HG03378 (cell line): Measurements from ENCODE around the gene SIGLECL1.
"Not testable (repeated sequence)": the region's sequence is repeated elsewhere in the genome, so short reads cannot be mapped to it uniquely, and the experiment has no call there.

Source experiments
- ATAC-seq: cut with Tn5 transposase; IDR thresholded peaks from one replicate; pipeline ENCODE4 v1.9.1; 2021; ENCODE audit warnings: mild to moderate bottlenecking, moderate library complexity; ENCODE audit not compliant: unreplicated experiment

SIGLECL1 gene

DNA sequence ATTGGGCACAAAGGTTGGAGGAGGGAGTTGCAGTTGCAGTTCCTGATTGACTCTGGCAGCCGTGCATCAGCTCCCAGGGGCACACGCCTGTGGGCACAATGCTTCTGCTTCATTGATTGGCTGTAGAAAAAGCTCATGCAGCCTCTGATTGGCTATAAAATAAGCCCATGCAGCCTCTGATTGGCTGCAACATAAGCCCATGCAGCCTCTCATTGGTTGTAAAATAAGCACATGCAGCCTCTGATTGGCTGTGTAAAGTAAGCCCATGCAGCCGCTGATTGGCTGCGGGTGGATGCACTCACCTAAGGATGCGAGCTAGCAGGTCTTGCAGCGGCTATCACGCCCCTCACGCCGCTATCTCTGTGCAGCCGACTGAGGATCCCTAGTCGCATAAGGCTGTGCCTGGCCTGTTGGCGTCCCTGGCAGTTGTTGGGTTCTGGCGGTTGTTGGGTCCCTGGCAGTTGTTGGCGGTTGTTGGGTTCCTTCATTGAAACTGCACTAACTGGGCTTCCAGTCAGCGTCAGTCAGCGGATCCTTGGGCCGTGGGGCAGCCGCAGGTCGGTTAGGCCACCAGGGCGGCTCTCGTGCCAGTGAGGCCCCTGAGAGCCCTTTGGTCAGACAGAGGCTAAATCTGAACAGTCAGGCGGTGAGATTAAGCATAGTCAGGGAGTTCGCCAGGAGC is at the start of gene SIGLECL1:
Gene SIGLECL1 (plus strand): TSS at position 295 of the 682 bp plus-strand sequence. CDS start 12,993 bp downstream, outside the sequence.
- no peak for ATAC-seq

DNA sequence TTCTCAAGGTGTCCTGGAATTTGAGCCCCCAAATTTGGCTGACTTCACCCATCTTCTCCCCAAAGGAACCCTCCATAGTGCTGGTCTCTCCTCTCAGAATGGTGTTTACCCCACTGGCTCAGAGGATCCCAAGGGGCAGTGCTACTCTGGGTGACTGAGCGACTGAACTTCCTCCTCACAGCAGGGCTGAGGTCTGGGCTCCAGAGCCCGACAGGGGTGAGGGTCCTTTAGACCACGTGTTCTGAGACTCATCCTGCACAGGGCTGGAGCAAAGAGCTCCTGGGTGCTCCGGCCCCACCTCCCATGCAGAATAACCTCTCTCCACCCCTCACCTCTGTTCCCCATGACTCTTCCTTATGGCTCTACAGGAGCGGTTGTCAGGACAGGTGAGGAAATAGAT is 49.2 kb upstream of the SIGLECL1 start:
- no peak for ATAC-seq

DNA sequence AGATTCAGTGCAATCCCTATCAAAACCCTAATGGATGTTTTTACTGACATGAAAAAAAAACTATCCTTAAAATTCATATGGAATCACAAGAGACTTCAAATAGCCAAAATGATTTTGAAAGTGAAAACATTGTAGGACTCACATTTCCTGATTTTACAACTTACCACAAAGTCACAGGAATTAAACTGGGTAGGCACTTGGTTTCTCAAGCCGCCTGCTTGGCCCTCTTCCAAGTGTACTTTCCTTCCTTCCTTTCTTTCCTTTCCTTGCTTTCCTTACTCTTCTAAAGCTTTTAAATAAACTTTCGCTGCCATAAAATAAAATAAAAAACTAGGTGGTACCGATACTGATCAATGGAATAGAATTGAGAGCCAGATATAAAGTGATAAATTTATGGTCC is 47.0 kb upstream of the SIGLECL1 start:
- ATAC-seq = no peak

DNA sequence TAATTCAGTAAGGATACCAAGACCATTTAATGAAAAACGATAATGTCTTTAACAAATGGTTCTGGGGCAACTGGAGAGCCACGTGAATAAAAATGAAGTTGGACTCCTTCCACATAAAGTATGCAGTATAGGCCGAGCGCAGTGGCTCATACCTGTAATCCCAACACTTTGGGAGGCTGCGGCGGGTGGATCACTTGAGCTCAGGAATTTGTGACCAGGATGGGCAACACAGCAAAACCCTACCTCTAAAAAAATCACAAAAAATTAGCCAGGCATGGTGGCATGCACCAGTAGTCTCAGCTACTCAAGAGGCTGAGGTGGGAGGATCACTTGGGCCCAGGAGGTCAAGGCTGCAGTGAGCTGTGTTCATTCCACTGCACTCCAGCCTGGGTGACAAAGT is 46.6 kb upstream of the SIGLECL1 start:
- ATAC-seq = no peak

DNA sequence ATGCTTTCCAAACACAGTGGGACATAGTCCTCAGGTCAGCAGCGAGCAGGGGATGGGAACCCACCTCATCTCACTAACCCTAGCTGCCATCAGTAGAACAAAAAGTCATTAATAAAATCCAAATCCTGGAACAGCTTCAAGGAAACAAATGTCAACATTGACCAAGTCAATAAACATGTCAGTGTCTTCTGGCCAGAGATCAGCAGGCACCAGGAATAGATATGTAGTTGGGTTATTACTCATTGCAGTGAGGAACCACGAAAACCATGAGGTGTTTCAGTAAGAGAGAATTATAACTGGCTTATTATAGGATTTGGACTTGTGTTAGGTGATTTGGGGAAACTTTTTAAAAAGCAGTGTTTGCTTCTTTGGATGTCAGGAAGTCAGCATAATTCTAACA is 43.1 kb upstream of the SIGLECL1 start:
- no peak for ATAC-seq

DNA sequence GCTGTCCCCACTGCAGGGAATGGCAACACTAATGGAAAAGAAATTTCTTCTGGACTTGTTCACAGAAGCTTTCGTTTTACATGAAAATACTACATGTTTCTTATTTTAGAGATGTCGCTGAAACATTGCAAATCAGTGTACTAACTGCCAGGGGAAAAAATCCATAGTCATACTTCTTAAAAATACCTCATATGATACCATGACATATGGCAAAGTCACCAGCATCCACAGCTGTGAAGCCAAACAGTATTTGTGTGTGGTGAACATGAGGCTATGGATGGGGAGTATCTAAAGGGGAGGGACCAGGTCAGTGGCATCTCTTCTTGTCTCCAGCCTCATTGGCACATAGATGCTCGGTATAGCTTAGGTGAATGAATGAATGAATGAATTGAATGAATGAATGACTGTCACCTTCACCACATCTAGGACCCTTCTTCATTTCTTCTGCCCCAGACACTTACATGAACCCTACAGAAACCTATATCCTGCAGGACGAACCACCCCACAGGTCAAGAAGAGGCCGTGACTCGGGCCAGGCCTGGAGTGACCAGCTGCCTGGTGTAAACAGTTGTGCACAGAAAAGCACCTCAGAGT is 40.6 kb upstream of the SIGLECL1 start:
- ATAC-seq = no peak

DNA sequence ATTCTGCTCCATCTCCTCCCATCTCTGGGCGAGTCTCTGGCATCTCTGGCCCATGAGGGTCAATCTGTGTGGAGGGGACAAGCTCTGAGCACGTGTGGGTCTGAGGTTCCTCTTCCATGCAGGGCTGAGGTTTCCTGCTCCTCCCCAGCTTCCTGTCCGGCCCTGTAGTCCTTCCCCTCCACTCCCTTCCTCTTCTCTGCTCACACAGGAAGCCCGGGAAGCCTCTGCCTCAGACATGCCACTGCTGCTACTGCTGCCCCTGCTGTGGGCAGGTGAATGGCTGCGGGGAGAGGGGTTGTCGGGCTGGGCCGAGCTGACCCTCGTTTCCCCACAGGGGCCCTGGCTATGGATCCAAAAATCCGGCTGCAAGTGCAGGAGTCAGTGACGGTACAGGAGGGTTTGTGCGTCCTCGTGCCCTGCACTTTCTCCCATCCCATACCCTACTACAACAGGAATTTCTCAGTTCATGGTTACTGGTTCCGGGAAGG is 40.0 kb upstream of the SIGLECL1 start:
- not testable (repeated sequence) for ATAC-seq

DNA sequence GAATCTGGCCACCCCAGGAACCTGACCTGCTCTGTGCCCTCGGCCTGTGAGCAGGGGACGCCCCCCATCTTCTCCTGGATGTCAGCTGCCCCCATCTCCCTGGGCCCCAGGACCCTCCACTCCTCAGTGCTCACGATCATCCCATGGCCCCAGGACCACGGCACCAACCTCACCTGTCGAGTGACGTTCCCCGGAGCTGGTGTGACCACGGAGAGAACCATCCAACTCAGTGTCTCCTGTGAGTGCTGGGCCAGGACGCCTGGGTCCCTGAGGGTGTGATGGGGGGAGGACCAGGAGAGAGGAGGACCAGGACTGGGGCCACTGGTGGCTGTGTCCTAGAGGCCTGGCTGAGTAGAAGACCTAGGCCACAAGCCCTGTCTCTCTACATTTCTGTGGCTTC is 39.0 kb upstream of the SIGLECL1 start:
- ATAC-seq = no peak

DNA sequence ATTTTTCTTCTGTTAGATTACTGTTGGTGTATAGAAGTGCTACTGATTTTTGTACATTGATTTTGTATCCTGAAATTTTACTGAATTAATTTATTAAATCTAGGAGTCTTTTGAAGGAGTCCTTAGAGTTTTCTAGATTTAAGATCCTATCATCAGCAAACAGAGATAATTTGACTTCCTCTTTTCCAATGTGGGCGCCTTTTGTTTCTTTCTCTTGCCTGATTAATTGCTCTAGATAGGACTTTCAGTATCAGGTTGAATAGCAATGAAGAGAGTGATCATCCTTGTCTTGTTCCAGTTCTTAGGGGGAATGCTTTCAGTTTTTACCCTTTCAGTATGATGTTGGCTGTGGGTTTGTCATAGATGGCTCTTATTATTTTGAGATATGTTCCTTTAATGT is 31.6 kb upstream of the SIGLECL1 start:
- no peak for ATAC-seq

DNA sequence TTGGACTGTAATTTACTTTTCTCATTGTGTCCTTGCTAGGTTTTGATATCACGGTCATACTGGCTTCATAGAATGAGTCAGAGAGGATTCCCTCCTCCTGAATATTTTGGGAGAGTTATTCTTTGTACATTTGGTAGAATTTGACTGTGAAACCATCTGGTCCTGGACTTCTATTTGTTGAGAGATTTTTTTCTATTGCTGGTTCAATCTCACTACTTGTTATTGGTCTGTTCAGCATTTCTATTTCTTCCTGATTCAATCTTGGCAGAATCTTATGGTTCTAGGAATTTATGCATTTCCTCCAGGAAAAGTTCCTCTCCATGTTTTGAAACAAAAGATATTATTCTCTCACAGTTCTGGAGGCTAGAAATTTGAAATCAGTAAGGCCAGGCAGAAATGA is 30.9 kb upstream of the SIGLECL1 start:
- ATAC-seq = no peak

DNA sequence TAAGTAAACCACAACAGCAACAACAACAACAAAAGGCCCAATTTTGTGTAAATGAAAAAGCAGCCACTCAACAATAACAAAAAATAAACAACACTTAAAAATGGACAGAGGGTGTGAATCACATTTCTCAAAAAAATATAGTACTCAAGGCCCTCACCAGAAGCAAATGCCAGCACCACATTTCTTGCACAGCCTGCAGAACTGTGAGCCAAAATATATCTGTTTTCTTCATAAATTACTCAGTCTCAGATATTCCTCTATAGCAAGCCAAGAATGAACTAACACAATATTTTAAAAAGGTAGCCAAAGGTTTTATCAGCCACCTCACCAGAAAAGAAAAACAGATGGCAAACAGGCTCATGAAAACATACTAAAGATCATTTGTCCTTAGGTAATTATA is 29.9 kb upstream of the SIGLECL1 start:
- ATAC-seq = no peak

DNA sequence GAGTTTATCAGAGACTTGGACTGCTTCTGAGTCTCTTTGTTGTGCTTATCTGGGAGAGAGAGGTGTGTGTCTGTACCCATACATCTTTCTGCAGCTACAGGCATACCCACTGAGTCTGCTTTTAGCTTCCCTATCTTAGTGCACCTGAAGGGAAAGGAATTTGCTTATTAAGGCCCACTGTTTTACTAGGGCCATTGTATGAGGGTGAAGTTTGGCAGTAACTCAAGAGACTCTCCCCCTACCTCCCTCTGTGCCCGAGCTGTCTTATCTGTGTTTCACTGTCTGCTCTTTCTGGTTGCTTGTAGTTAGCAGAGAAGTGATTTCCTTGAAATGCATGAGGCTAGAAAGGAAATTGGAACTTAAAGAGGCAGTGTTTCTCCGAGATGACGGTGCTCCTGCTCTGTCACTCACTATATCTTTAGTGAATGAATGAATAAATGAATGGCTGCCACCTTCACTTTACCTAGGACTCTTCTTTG is 26.7 kb upstream of the SIGLECL1 start:
- no peak for ATAC-seq

DNA sequence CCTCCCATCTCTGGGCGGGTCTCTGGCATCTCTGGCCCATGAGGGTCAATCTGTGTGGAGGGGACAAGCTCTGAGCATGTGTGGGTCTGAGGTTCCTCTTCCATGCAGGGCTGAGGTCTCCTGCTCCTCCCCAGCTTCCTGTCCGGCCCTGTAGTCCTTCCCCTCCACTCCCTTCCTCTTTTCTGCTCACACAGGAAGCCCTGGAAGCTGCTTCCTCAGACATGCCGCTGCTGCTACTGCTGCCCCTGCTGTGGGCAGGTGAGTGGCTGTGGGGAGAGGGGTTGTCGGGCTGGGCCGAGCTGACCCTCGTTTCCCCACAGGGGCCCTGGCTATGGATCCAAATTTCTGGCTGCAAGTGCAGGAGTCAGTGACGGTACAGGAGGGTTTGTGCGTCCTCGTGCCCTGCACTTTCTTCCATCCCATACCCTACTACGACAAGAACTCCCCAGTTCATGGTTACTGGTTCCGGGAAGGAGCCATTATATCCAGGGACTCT is 25.9 kb upstream of the SIGLECL1 start, which contains the start of gene CD33:
Gene CD33 (plus strand): TSS at position 183 of the 496 bp plus-strand sequence. CDS start 39 bp downstream, at position 222.
- not testable (repeated sequence) for ATAC-seq

DNA sequence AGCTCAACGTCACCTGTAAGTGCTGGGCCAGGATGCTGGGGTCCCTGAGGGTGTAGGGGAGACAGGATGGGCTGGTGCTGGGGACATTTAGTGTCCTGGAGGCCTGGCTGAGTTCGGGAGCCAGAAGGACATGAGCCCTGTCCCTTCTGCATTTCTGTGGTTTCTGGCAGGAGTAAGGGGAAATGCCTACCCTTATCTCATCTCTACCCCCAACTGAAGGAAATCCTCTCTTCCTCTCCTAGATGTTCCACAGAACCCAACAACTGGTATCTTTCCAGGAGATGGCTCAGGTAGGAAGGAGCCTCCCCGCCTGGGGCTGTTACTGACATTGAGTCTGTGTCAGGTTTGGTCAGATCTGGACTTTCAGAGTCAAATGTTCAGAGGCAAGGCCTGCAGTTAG is 24.8 kb upstream of the SIGLECL1 start:
- no peak for ATAC-seq

DNA sequence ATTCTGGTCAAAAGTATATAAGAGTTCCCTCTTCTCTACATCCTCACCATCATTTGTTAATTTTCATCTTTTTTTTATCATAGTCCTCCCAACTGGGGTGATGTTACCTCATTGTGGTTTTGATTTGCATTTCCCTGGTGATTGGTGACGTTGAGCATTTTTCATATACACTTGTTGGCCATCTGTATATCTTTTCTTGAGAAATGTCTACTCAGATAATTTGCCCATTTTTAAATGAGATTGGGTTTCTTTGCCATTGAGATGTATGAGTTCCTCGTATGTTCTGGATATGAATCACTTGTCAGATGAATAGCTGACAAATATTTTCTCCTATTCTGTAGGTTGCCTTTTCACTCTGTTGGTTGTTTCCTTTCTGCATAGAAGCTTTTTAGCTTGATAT is 23.6 kb upstream of the SIGLECL1 start:
- no peak for ATAC-seq

DNA sequence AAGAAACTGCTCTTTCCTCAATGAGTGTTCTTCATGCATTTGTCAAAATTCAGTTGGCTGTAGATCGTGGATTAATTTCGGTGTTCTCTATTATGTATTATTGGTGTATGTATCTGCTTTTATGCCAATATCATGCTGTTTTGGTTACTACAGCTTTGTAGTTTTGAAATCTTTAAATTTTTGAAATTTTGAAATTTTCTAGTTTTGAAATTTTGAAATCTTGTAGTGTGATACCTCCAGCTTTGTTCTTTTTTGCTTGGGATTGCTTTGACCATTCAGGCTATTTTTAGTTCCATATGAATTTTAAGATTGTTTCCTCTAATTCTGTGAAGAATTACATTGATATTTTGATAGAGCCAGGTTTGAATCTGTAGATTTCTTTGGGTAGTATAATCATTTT is 22.9 kb upstream of the SIGLECL1 start:
- no peak for ATAC-seq

DNA sequence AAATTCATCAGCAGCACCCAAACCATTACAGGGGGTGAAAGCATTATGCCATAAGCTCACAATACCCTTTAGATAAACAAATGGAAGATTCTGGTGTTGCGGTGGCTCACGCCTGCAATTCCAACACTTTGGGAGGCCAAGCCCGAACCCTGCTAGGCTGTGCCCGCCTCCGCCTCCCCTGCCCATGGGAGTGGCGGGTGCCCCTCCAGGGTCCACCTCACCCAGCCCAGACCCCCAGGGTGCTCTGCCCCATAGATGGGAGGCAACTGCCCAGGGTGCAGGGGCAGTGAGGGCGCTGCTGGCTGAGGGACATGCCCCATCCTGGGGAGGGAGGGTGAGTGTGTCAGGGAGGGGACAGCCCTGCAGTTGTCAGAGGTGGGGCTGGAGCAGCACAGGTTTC is 10.0 kb upstream of the SIGLECL1 start:
- no peak for ATAC-seq

DNA sequence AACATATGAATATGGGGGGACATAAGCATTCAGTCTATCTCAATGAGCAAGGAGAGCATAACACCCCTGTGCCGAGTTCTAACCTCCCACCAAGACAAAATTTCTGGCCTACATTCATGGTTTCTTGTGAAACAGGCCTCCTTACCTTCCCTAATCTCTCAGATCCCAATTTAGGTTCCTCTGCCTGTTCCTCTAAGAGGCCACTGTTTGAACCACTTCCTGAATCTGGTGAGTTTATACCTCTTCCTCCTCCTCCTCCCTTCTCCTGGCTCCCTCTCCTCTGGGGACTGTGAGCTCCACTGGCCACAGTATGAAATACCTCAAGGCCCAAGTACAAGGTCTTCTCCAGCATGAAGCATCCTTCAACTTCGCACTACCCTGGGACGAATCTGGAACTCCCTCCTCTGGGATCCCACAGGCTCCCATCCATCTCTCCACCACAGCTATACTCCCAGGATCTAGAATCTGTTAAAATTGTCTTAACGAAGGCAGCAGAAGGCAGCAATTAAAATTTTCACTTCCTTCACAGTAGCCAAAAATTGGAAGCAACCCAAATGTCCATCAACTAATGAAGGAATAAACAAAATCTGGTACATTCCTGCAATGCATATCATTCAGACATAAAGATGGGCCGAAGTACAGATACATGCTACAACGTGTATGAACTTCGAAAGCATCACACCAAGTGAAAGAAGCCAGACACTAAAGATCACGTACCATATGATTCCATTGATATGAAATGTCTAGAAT is 7.8 kb upstream of the SIGLECL1 start:
- ATAC-seq = no peak

DNA sequence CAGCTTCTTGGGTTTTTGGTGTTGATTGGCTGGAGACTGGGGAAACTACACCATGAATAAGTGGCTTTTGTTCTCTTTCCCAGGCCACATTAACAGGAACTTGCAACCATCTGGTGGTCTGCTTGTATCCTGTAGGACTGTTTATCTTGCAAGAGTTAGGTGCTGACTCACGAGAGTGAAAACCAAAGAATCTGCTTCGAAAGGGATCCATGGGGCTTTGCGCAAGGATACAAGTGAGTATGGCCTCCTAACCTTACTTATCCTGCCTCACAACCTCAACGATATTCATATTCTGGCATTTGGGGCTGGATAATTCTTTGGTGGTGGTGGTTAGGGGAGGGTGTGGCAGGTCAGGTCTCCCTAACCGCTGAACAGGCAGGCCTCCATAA is 4.7 kb upstream of the SIGLECL1 start:
- ATAC-seq = no peak

DNA sequence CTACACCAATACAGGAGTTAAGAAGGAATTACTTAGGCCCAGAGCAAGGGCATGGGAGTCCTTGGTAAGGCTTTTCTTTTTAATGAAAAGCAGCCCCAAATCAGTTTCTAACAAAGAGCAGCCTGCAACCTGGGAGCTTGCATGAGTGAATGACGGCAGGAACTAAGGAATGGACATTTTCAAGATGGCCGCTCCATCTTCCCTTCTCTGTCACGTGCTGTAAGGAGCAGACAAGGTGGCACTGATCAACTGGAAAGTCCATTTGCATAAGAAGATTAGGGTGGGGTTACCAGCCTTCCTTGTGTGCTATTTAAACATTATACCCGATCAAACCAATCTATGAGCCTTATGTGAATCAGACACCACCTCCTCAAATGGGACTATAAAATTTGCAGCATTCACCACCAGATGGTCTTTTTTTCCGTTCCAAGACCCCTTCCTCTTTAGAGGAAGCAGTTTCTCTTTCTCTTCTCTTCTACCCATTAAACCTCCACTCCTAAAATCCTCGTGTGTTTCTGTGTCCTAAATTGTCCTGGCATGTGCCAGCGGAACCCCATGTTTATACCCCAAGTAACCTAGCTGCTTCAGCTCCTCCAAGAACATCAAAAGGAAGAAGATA is 2.8 kb upstream of the SIGLECL1 start:
- no peak for ATAC-seq

DNA sequence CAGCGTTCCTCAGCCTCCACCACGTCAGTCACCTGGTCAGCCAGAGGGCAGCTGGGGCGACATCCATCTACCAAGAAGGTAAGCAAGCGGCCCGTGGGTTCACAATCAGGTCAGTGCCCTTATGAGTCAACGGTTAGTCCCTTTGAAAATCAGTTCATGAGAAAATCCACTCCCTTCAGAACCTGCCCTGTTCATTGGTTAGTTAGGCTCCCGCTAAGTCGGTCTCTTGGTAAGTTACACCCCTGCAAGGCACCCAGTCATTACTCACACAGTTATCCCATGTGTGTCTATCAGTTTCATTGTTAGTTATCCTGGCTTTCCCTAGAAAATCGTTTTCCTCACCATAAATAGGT is 564 bp downstream of the SIGLECL1 start:
- ATAC-seq = no peak
